Measurements from ENCODE around the gene GOLGA3. TPM values are rescaled to one million over a fixed set of nuclear protein-coding genes. Genes with fewer than 3 reads are reported as not detected.

Gene GOLGA3
- total and polyA plus RNA-seq, 10 of the 15 experiments (the other 5 are each of a cell fraction or from before 2014, with no cell fraction given), result 2.0 to 42.7 (median 15.2) TPM

- no peak for TF ChIP-seq SPI1 (IDR thresholded peaks at IDR 0.05; ENCODE audit: borderline replicate concordance, insufficient read depth, low read depth, low read length)
- no peak for TF ChIP-seq TCF3 (IDR thresholded peaks at IDR 0.05; ENCODE audit: borderline replicate concordance, insufficient read depth, low read depth, low read length)
- TF ChIP-seq PBX3 (IDR thresholded peaks at IDR 0.05; ENCODE audit: insufficient replicate concordance, low read depth, low read length), result no peak
- TF ChIP-seq YY1 (IDR thresholded peaks at IDR 0.05; ENCODE audit: low read depth, low read length), result no peak
- no peak for TF ChIP-seq NR2C2 (IDR thresholded peaks at IDR 0.05; ENCODE audit: borderline replicate concordance, control insufficient read depth, insufficient read length, low read depth)
- TF ChIP-seq CBX5 (IDR thresholded peaks at IDR 0.05; ENCODE audit: low read depth), result no peak
- no peak; a peak in 1 of 4 replicates for TF ChIP-seq BHLHE40 (IDR thresholded peaks at IDR 0.05; ENCODE audit: borderline replicate concordance in 1 of 2, low read depth in 2 of 2, low read length in 1 of 2)
- TF ChIP-seq CTCF (IDR thresholded peaks at IDR 0.05 in 2 of 3, conservative IDR thresholded peaks at IDR 0.05 in 1 of 3; ENCODE audit: control insufficient read depth in 2 of 3, extremely low read depth in 1 of 3, insufficient read depth in 1 of 3, low read depth in 3 of 3, low read length in 3 of 3), result no peak
- peak; percentile 45; the same call in 1 of the 2 replicates for TF ChIP-seq GATAD2B (conservative IDR thresholded peaks at IDR 0.05; ENCODE audit: low read depth)
- no peak; the same call in 1 of the 2 replicates for TF ChIP-seq PKNOX1 (IDR thresholded peaks at IDR 0.05)
- TF ChIP-seq NFYA (IDR thresholded peaks at IDR 0.05; ENCODE audit: borderline replicate concordance, low read depth, low read length), result no peak
- TF ChIP-seq FOS (IDR thresholded peaks at IDR 0.05; ENCODE audit: borderline replicate concordance, extremely low read depth, insufficient read length), result no peak
- no peak for TF ChIP-seq NFIC (IDR thresholded peaks at IDR 0.05; ENCODE audit: low read depth, low read length)
- TF ChIP-seq CHD4 (IDR thresholded peaks at IDR 0.05), result no peak
- TF ChIP-seq JUND (IDR thresholded peaks at IDR 0.05; ENCODE audit: low read depth, low read length), result no peak
- TF ChIP-seq MXI1 (IDR thresholded peaks at IDR 0.05; ENCODE audit: low read depth, low read length), result no peak
- peak; percentile 62; the same call in 1 of the 2 replicates for TF ChIP-seq HDGF (IDR thresholded peaks at IDR 0.05)
- TF ChIP-seq CREB1 (IDR thresholded peaks at IDR 0.05; ENCODE audit: low read depth), result no peak
- TF ChIP-seq ZBTB33 (IDR thresholded peaks at IDR 0.05), result no peak
- no peak for TF ChIP-seq RBBP5 (conservative IDR thresholded peaks at IDR 0.05)
- peak; percentile 28; the same call in 1 of the 2 replicates for TF ChIP-seq NBN (IDR thresholded peaks at IDR 0.05)
- peak; percentile 51; the same call in 1 of the 2 replicates for TF ChIP-seq POLR2AphosphoS5 (IDR thresholded peaks at IDR 0.05; ENCODE audit: low read length)
These were observed 67.4 kb downstream of the GOLGA3 start, which contains the start of gene ANKLE2 (continued) for GRCh38 chr12:132761032-132761920.

Data from GM12878 (cell line).